HG03066 (cell line): Measurements from ENCODE around the gene KRTAP10-1.
"Not testable (repeated sequence)": the region's sequence is repeated elsewhere in the genome, so short reads cannot be mapped to it uniquely, and the experiment has no call there.

Experiments used
- ATAC-seq: cut with Tn5 transposase; IDR thresholded peaks from one replicate; pipeline ENCODE4 v1.9.1; 2021; ENCODE audit warnings: low read depth; ENCODE audit not compliant: unreplicated experiment

Gene KRTAP10-1

GRCh38 chr21:44571844-44572782 lies 32.1 kb upstream of the KRTAP10-1 start:
- no peak for ATAC-seq

- ATAC-seq: no peak
Measured at GRCh38 chr21:44571296-44571695, 31.3 kb upstream of the KRTAP10-1 start.

GRCh38 chr21:44569861-44570517 lies 30.0 kb upstream of the KRTAP10-1 start:
- ATAC-seq: no peak

GRCh38 chr21:44568667-44569556 lies 28.9 kb upstream of the KRTAP10-1 start:
- ATAC-seq: no peak

GRCh38 chr21:44568261-44568660 lies 28.3 kb upstream of the KRTAP10-1 start:
- no peak for ATAC-seq

- ATAC-seq: no peak
Measured at GRCh38 chr21:44567481-44568171, 27.6 kb upstream of the KRTAP10-1 start.

- no peak for ATAC-seq
Measured at GRCh38 chr21:44566403-44566802, 26.4 kb upstream of the KRTAP10-1 start.

GRCh38 chr21:44564886-44565598 lies 25.0 kb upstream of the KRTAP10-1 start:
- ATAC-seq: no peak

- ATAC-seq: no peak
Measured at GRCh38 chr21:44564099-44564498, 24.1 kb upstream of the KRTAP10-1 start.

GRCh38 chr21:44558695-44559094 lies 18.7 kb upstream of the KRTAP10-1 start, which contains the start of gene KRTAP10-3:
Gene KRTAP10-3 (minus strand): TSS chr21:44558795. CDS start chr21:44558715, 80 bp downstream.
- ATAC-seq: no peak

- ATAC-seq: not testable (repeated sequence)
Measured at GRCh38 chr21:44558329-44558675, 18.3 kb upstream of the KRTAP10-1 start.

- ATAC-seq: no peak
Measured at GRCh38 chr21:44557491-44558328, 17.7 kb upstream of the KRTAP10-1 start.

- no peak for ATAC-seq
Measured at GRCh38 chr21:44556879-44557278, 16.9 kb upstream of the KRTAP10-1 start.

- no peak for ATAC-seq
Measured at GRCh38 chr21:44555200-44555875, 15.3 kb upstream of the KRTAP10-1 start.

GRCh38 chr21:44552681-44553080 lies 12.7 kb upstream of the KRTAP10-1 start:
- ATAC-seq: no peak

GRCh38 chr21:44552136-44552535 lies 12.1 kb upstream of the KRTAP10-1 start:
- ATAC-seq: no peak

- no peak for ATAC-seq
Measured at GRCh38 chr21:44551340-44551961, 11.5 kb upstream of the KRTAP10-1 start, which contains the start of gene KRTAP10-2. Gene KRTAP10-2 (minus strand): TSS chr21:44551505. CDS start chr21:44551458, 47 bp downstream.

- no peak for ATAC-seq
Measured at GRCh38 chr21:44550807-44551206, 10.8 kb upstream of the KRTAP10-1 start.
